ENCODE data around the gene RPS6KA2. TPM values are rescaled to one million over a fixed set of nuclear protein-coding genes. Genes with fewer than 3 reads are reported as not detected.

RPS6KA2 gene
- total RNA-seq, 1 donor from 2014 or later, result 2.4 TPM

DNA sequence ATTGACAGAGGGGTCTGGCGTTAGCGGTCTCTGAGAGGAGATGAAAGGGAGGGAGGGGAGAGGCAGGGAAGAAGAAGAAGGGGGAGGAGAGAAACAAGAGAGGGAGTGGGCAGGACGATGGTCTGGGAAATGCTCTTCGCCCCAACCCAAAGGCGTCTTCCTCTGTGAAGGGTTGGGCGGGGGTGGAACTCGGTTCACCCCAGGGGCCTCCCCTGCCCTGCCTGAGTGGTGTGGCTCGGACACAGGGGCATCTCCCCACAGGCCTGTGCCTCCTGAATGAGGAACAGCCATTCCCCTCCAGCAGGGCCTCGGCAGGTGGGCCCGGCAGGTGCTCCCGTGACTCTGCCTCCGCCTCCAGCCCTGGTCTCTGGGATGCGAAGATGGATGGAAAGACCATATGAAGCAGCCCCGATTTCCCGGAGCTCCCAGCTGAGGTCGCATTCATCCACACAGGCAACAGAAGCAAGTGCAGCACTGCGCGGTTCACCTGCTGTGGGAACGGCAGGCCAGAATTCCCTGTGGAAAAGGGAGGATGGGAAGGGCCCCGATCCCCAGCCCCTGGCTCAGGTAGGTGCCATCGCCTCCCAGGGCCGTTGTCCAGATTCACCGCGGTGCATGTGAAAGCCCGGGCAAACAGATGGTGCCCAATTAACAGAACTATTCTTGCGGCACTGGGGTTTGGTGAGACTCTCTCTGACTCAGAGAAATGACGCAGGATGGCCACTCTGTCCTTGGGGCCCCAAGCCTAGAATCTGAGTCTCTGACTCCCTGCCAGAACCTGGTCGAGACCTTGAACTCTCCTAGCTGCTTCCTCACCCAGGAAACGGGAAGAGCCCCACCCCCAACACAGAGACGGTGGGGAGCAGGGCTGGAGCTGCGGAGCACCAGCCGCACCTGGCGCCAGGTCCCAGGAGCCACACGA lies 29.4 kb upstream of the RPS6KA2 start:
- intact Hi-C loops (cut with micrococcal nuclease), result no loop called here

DNA sequence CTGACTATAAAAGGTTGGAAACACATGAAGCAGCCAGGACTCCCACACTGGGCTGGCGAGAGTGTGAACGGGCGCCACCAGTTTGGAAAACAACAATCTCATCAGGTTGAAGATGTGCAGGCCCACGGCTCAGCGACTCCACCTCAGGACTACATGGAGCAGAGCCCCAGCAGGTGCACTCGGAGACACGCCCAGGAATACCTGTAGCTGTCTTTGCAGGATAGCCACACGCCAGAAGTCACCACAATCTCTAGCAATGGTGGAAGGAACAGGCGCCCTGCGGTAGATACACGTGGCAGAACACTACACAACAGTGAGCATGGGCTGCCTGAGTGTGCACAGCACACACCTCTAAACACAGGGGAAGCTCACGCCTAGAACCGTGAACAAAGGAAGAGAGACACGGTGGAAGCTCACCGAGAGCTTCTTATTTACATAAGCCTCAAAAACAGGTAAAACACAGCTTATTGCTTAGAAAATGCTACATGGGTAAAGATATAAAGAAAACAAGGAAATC lies 28.7 kb upstream of the RPS6KA2 start:
- intact Hi-C loops (cut with micrococcal nuclease), result no loop called here

DNA sequence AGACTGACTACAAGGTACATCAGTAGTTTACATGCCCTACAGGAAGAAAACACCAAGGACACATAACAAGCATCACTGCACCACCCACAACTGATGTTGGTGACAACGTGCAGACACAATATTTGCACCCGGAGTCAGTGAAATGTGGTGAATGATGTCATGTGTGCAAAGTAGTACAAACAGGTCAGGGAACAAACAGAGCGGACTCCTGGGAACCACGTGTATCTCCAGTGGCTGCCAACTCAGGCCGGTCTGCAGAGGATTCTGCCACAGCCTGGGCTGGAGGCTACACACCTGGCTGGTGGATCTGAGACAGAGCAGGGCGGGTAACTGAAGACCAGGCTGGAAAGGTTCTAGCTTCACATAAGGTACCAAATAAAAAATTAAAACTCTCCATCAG lies 28.2 kb upstream of the RPS6KA2 start:
- intact Hi-C loops (cut with micrococcal nuclease), result no loop called here

DNA sequence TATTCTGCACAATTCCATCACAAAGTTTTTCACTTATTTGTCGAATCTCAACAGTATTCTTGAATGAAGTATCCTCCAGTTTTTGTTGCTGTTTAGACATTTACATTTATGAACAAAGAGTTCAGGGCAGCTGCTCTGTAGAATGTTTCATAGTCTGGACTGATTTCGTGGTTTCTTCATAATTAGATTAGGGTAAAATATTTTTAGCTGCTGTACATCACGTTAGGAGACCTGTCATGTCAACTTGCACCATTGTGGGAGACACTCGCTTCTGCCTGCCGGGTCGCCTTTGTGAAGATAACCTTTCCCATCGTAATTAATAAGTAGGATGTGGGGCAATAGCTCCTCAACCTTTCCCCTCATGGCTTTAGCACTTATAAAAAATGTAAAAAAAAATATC lies 27.5 kb upstream of the RPS6KA2 start:
- intact Hi-C loops (cut with micrococcal nuclease), result no loop called here

DNA sequence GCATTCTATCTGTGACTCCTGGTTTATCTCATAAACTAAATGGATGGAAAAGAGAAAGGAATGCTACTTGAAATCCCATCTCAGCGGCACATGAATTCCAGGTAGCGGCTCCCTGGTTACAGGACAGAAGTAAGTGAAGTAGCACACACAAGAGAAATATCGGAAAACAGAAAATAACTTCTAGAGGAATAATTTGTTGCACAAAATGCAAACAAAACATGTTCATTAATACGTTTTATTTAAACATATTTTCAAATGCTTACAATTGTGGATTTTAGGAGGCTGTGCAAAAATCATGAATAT lies 26.5 kb upstream of the RPS6KA2 start:
- intact Hi-C loops (cut with micrococcal nuclease), result no loop called here

DNA sequence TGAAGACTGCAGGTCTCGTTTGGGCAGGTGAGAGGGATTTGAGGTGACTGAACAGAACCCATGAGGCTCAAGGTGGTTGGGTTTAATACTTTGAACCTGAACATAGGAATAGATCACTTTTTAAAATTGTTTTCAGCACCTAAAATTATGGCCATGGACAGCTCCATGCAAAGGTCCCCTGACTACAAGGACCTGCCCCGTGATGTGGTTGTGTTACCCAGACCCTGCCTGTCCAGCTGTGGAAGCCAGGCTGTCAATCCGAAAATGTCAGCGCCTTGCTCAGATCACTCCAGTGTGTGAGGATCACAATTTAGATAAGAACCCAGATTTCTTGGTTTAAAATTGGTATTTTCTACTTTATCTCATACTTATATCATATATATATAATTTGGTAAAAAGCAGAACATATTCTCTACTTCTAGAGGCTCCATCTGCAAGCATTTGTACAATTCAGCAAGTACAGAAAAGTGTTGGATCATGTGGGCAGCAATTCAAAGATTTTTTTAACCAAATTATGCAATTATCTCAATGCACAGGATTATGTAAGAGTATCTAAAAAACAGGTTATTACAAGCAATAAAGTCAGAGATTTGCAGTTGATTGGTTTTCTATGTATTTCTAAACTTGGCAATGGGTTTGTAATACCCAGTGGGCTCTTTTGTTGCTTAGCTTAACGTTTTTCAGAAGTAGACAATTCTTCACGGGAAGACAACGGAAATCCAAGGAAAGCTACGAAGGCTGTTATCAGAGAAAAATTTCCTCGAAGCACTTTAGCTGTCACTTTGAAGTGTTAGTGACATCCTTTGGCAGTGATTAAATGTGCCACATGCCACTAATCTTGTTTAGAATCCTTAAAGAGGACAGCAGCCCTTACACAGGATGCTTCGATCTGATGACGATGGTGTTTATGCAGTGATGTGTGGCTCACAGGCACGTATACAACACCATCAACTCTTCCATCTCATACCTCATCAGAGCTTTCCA lies 24.1 kb upstream of the RPS6KA2 start:
- intact Hi-C loops (cut with micrococcal nuclease), result no loop called here

DNA sequence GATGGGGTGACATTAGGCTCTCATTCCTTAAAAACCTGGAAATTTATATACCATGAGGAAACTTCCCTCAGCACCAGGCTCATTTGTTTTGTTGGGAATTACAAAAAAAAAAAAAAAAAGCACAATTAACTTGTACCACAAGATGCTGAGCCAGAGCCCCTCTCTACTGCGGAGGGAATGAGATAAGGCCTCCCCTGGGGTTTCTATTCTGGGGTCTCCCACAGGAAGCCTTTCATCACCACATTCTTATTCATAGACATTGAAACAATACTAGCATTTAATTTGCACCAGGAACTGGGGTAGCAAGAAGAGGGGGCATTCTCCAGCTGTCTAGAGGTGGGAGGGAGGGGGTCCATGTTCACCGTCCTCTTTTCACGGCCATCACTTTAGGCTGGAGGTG lies 23.0 kb upstream of the RPS6KA2 start:
- intact Hi-C loops (cut with micrococcal nuclease), result no loop called here

DNA sequence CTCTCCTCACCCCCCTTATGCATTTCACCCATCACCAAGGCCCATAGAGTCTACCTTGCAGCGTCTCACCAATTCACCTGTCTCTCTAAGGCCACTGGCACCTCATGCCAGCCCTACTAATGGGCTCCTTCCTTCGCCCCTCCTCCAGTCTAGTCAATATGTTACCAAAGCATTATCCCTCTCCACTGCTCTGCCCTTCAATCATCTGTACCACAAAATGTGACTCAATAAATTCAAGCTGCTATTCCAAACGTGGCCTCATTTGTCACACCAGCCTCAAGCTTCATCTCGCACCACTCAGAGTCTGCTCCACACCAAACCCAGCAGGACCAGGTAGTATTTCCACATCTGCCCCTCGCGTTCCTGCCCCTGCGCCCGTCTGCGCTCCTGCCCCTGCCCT lies 21.8 kb upstream of the RPS6KA2 start:
- intact Hi-C loops (cut with micrococcal nuclease), result no loop called here

DNA sequence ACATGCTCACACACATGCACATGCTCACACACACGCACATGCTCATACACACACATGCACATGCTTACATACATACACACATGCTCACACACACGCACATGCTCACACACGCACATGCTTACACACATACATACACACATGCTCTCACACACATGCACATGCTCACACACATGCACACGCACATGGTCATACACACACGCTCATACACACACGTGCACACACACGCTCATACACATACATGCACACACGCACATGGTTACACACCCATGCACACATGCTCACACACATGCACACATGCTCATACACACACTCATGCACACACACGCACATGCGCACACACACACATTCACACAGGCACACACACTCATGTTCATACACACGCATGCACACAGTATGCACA lies 20.8 kb upstream of the RPS6KA2 start:
- intact Hi-C loops (cut with micrococcal nuclease), result no loop called here

DNA sequence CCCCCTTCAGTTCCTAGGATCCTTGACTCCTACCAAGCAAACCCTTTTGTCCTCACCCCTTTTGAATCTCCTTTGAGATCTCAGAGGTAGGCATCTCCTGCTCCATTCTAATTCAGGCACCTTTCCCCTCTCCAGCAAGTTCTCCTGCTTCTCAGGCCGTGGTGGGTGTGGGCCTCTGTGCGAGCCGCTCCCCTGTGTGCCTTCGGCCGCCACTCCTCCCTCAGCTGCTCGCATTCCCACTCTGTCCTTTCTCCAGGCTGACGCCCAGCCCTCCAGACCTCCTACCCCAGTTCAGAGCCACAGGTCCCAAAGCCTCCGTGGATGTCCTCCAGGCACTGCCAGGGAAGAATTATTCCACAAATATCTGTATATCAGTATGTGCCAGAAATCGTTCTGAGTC lies 19.7 kb upstream of the RPS6KA2 start:
- intact Hi-C loops (cut with micrococcal nuclease), result no loop called here

DNA sequence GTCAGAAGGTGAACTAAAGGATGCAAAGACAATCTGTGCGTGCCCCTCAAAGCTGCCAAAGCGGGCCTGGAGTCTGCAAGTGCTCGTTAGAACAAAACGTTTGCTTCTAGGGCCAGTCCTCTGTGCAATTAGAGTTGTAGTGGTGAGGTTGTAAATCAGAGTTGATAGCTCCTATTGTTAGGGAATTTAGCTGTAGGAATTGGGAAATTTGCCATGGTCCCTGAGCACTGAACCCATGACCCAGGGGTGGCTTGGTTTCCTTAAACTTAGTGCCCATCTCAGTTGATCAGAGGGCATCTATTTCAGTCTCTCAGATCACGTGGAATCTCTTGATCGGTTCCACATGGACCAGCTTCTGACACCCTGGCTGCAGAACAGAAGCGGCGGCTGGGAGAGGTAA lies 18.8 kb upstream of the RPS6KA2 start:
- intact Hi-C loops (cut with micrococcal nuclease), result no loop called here

DNA sequence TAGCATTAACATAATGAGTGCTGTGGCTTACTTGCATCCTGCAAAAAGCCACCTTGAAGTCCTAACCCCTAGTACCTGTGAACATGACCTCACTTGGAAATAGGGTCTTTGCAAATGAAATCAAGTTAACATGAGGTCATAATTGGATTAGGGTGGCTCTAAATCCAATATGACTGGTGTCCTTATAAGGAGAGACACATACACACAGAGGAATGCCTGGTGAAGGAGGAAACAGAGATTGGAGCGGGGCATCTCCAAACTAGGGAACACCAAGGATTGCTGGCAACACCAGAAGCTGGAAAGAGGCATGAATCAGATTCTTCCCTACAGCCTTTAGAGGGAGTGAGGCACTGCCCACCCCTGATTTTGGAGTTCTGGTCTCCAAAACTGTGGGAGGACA lies 17.6 kb upstream of the RPS6KA2 start:
- intact Hi-C loops (cut with micrococcal nuclease), result no loop called here

DNA sequence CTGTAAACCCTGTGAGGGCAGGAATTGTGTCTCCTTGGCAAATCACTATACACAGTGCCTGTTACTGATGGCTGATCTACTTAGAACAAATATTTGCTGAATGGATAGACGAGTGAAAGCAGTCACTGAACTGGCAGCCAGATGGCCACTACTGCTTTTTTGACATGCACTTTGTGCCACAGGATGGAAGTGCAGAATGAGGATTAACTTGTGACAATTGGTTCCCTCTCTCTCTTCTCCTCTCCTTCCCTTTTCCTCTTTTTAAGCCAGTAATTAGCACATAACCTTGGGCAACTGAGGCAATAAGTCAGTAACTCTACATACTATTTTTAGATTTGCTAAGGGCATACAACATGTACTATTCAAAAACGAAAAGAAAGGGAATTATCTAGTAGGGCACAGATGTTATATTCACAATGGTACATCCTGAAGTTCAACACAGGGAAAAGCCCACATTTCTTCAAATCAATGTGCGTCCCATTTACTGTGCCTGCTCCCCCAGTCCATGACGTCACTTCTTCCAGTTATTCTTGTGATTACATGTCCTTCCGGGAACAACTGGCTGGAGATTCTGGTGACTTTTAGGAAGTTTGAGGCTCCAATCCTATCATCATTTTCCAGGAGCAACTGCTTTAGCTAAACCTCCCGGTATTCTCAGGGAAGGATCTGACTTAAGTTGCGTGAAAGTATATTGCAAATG lies 17.0 kb upstream of the RPS6KA2 start:
- intact Hi-C loops (cut with micrococcal nuclease), result no loop called here

DNA sequence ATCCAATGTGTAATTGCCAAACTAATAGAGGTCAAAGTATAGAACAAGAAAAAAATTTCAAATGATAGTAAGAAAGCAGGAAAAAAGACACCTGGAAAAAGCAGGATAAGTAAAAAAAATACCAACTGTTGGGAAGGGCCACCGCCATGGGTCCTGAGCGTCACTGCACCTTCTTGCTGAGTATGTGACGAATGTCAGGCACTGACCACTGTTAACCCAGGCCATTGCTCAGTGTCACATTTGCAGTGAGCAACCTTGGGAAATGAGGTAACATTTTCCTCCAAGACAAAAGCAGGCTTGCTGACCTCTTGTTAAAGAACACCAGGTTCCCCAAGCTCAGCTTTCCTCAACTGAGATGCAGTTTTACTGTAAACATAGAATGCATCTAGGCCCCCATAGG lies 15.6 kb upstream of the RPS6KA2 start:
- intact Hi-C loops (cut with micrococcal nuclease), result no loop called here

DNA sequence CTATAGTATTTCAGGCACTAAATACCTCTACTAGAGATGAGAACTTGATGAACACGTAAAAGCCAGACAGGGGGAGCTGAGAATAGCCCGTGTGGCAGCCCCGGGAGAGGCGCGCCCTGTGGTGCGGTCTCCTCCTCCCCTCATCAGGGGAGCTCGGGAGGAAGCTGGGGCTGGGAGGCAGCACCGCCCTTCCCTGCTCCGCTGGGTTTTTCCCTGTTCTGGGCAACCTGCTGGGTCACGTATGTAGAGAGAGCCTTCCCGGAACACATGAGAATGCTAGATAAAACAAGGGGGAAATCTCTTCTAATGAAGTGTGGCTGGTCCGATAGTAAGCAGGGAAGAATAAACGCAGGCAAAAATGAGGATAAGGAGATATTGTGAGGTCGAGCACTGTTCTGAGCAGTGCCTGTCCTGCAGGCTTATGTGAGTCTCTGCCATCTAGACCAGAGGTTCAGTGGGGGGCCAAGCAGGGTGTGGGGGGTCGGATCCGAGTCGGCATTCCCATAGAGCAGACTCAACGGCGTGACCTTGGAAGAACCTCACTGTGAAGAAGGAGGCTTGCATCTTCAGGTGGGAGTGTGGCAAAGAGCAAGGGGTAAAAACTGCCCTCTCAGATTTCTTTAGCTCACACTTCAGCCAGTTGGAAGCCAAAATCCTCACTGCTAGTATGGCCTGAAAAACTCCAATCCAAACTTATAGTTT lies 13.4 kb upstream of the RPS6KA2 start:
- intact Hi-C loops (cut with micrococcal nuclease), result no loop called here

DNA sequence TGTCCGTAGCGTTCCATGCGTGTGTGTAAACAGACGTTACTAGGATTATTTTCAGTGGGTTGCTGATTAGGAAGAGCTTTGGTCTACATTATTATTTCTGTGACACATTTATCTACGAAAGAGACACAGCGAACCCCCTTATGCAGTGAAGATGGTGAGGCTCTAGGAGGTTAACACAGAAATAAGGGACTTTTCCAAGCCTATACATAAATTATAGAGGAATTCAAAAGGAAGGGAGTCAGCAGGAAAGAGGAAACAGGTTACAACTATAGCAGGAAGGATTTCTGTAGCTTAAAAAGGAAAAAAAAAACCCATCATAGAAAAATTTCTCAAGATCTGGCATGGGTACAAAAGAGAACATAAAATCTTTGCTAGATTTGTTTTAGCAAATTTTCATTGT lies 12.9 kb upstream of the RPS6KA2 start:
- intact Hi-C loops (cut with micrococcal nuclease), result no loop called here

DNA sequence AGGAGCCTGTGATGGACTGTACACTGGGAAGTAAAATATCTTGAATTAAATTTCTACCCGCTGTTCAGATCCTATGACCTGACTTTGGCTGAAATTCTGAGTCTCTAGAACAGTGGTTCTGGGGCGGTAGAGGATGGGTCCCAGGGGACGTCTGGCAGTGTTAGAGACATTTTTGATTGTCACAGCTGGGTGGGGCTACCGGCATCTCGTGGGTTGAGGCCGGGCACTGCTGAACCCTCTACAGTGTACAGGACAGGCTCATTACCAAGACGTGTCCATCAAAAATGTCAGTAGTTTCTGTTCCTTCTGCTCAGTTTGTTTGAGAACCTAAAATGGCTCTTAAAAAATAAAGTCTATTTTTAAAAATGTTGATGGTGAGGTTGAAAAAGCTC lies 11.5 kb upstream of the RPS6KA2 start:
- intact Hi-C loops (cut with micrococcal nuclease), result no loop called here

DNA sequence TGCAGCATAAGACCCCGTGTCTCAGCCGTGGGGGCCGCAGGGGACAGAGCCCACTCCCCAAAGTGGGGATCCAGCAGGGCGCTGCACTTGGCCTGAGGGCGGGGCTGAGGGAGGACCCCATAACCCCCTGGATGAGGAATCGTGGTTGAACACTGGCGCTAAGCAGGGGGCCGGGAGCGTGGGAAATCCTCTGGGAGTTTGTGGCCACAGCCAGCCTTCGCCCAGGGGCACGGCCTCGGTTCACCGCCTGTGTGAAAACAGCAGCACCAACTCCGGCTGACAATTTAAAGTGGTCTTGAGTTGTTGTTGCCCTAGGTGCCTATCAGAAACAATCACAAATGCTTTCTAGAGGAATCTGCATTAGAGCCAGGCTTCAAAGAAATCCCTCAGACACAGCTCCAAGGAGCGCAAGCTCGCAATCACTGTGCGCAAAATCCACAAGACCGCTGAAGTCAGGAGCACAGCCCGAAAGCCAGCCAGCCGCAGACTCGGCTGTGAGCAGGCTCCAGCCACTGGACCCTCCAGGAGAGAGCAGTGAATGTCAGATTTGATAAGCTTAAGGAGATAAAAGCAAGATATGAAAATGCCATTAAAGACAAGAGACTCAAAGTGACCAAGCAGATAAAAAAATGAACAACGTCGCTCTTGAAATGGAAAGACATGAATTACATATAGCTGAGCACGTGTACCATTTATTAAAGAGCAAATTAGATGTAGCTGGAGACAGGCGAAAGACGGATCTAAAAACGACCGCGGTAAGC lies 10.9 kb upstream of the RPS6KA2 start:
- intact Hi-C loops (cut with micrococcal nuclease), result no loop called here

DNA sequence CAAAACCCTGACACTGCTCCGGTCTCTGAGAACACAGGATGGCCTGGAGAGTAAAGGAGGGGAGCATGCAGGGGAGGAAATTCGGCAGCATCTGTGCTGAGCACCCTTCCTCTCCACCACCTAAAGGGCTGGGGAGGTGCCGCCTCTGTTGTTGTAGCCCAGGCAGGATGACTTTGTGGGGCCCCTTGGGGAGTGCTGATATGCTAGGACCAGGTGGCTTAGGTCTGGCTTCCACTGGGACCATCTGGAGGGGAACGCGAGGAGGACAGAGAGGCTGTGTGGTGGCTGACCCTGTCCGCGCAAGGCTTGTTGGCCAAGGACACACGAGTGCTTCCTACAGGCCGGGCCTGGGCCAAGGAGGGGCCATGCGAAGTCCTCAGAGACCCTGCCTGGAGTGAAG lies 9.9 kb upstream of the RPS6KA2 start:
- intact Hi-C loops (cut with micrococcal nuclease), result no loop called here

Data from T-helper 2 cell treated with Interferon-gamma antibody and Interleukin-4, amounts not matched to agents 100 ng/mL and 5 ng/mL, for 36 hours (primary cell).